Smooth muscle cell (in vitro differentiated cells): ENCODE results near the gene PLEKHD1. TPM values are rescaled to one million over a fixed set of nuclear protein-coding genes. Genes with fewer than 3 reads are reported as not detected.

Experiments used
- DNase-seq: peaks from one replicate; lab custom pipeline; 2025; ENCODE audit not compliant: unreplicated experiment; lab: John Stamatoyannopoulos, UW
- H2AFZ ChIP-seq: fragments of 200-600 bp; sonication (generic); 2 replicates; pipeline ENCODE4 v1.6.0; 2016; ENCODE audit warnings: antibody characterized with exemption, low read depth, mild to moderate bottlenecking
- H3F3A ChIP-seq: fragments of 200-600 bp; sonication (generic); 2 replicates; pipeline ENCODE4 v1.6.0; 2017; ENCODE audit warnings: antibody characterized with exemption, low read depth
- H3K27ac ChIP-seq: fragments of 200-600 bp; sonication (generic); 2 replicates; pipeline ENCODE4 v1.5.1; 2016; ENCODE audit warnings: low read depth, mild to moderate bottlenecking
- H3K27me3 ChIP-seq: fragments of 200-600 bp; sonication (generic); 2 replicates; pipeline ENCODE4 v1.6.1; 2016; ENCODE audit warnings: low read depth, mild to moderate bottlenecking
- H3K36me3 ChIP-seq: fragments of 200-600 bp; sonication (generic); 2 replicates; pipeline ENCODE4 v1.5.1; 2016; ENCODE audit warnings: low read depth
- H3K4me1 ChIP-seq: fragments of 200-600 bp; sonication (generic); 2 replicates; pipeline ENCODE4 v1.5.1; 2016; ENCODE audit warnings: low read depth
- H3K4me2 ChIP-seq: fragments of 200-600 bp; sonication (generic); 2 replicates; pipeline ENCODE4 v1.6.0; 2016; ENCODE audit warnings: mild to moderate bottlenecking
- H3K4me3 ChIP-seq: fragments of 200-600 bp; sonication (generic); 2 replicates; pipeline ENCODE4 v1.5.1; 2016; ENCODE audit warnings: mild to moderate bottlenecking
- H3K79me2 ChIP-seq: fragments of 200-600 bp; sonication (generic); 2 replicates; pipeline ENCODE4 v1.6.0; 2016; ENCODE audit warnings: low read depth, mild to moderate bottlenecking
- H3K9ac ChIP-seq: fragments of 200-600 bp; sonication (generic); 2 replicates; pipeline ENCODE4 v1.6.0; 2016; ENCODE audit warnings: low read depth
- H3K9me3 ChIP-seq: fragments of 200-600 bp; sonication (generic); replicated peaks from 2 replicates; pipeline ENCODE4 v1.5.1; 2016; ENCODE audit warnings: low read depth
- H4K20me1 ChIP-seq: fragments of 200-600 bp; sonication (generic); 2 replicates; pipeline ENCODE4 v1.6.0; 2016; ENCODE audit warnings: low read depth
- CTCF ChIP-seq: fragments of 200-600 bp; sonication (generic); IDR thresholded peaks from 2 replicates; pipeline ENCODE4 v1.5.1; 2017; ENCODE audit warnings: borderline replicate concordance, mild to moderate bottlenecking, antibody characterized with exemption; ENCODE audit not compliant: insufficient read depth, poor library complexity, severe bottlenecking
- WGBS: methylation state at CpG from one replicate; pipeline ENCODE4 v1.1.7; 2016; ENCODE audit warnings: low lambda C conversion rate; 5-methylcytosine and 5-hydroxymethylcytosine counted together
- polyA plus RNA-seq: library from polyadenylated mRNA; unstranded; fragments of >200 nt; fragmentation: Nextera tagmentation; extraction: Ambion mirVana; gene quantifications from 2 replicates; pipeline ENCODE4 v1.2.1, GENCODE V29; 2016
- total RNA-seq: library from RNA; depleted of rRNA; stranded (reverse); fragments of >200 nt; gene quantifications from 2 replicates; pipeline ENCODE4 v1.2.3, GENCODE V29; 2014

The PLEKHD1 gene
- total and polyA plus RNA-seq, 2 experiments from 2014 or later = 0.03 TPM; not detected in 1

- Histone ChIP-seq H3K79me2 (no peaks in the 10 kb centered on the region), H3K4me1 (no peaks in the 10 kb centered on the region), H3K27ac (no peak overlapping the region), H3K36me3 (no peaks in the 10 kb centered on the region), H4K20me1 (no peaks in the 10 kb centered on the region), H3K9ac (no peak overlapping the region), H2AFZ (no peak overlapping the region), H3K27me3 (peaks cover 66% of the 10 kb centered on the region), H3K4me2 (peak overlapping the region; percentile 88), H3K9me3 (no peaks in the 10 kb centered on the region), H3F3A (no peaks in the 10 kb centered on the region), H3K4me3 (peak overlapping the region; percentile 52)
- TF ChIP-seq CTCF = no peak
- 46% methylated on average over 5 of the region's 5 CpGs for WGBS
- DNase-seq = no peak
Measured at GRCh38 chr14:69574954-69575295, 90.4 kb downstream of the PLEKHD1 start.

DNA sequence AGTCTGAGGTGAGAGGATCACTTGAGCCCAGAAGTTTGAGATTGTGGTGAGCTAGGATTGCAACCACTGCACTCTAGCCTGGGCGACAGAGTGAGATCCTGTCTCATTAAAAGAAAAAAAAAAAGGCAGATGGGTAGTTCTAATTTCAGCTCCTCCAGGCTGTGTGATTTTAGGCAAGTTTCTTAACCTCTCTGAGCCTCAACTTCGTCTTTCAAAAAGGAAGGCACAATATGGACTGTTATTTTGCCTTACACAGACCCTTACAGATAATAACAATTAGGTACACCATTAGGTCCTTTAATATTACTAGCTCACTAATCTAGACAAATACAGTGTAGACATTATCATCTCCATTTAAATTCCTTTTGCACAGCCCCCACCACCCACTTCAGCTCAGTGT is 94.9 kb downstream of the PLEKHD1 start:
- Histone ChIP-seq H3F3A (no peaks in the 10 kb centered on the region), H3K4me3 (no peak overlapping the region), H3K9ac (no peak overlapping the region), H3K4me1 (no peaks in the 10 kb centered on the region), H3K9me3 (no peaks in the 10 kb centered on the region), H3K36me3 (no peaks in the 10 kb centered on the region), H3K4me2 (no peak overlapping the region), H4K20me1 (no peaks in the 10 kb centered on the region), H3K27me3 (peaks cover 23% of the 10 kb centered on the region), H2AFZ (no peak overlapping the region), H3K27ac (peak overlapping the region; percentile 32), H3K79me2 (no peaks in the 10 kb centered on the region)
- 92% methylated on average over 2 of the region's 2 CpGs for WGBS
- no peak for DNase-seq
- no peak for TF ChIP-seq CTCF

GRCh38 chr14:69580009-69580577 is 95.6 kb downstream of the PLEKHD1 start:
- Histone ChIP-seq H3F3A (no peaks in the 10 kb centered on the region), H4K20me1 (no peaks in the 10 kb centered on the region), H3K27me3 (peaks cover 16% of the 10 kb centered on the region), H3K79me2 (no peaks in the 10 kb centered on the region), H2AFZ (no peak overlapping the region), H3K27ac (peak overlapping the region; percentile 32), H3K9ac (no peak overlapping the region), H3K4me2 (no peak overlapping the region), H3K4me1 (no peaks in the 10 kb centered on the region), H3K9me3 (no peaks in the 10 kb centered on the region), H3K4me3 (no peak overlapping the region), H3K36me3 (no peaks in the 10 kb centered on the region)
- peak; percentile 10 for DNase-seq
- peak; percentile 40 for TF ChIP-seq CTCF
- WGBS = 20% methylated on average over 7 of the region's 7 CpGs

Other genes starting within 250 kb of the PLEKHD1 start
- 0.04 and 4.7 TPM in 2 replicates for gene GALNT16, start 224.6 kb upstream of the PLEKHD1 start, total RNA-seq
- gene GALNT16, start 224.6 kb upstream of the PLEKHD1 start, polyA plus RNA-seq = 0.54 and 0.58 TPM in 2 replicates
- 109 and 118 TPM in 2 replicates for gene ERH, start 86.4 kb upstream of the PLEKHD1 start, total RNA-seq
- 184 and 208 TPM in 2 replicates for gene ERH, start 86.4 kb upstream of the PLEKHD1 start, polyA plus RNA-seq
- 106 and 110 TPM in 2 replicates for gene SLC39A9, start 86.0 kb upstream of the PLEKHD1 start, total RNA-seq
- 39.9 and 42.8 TPM in 2 replicates for gene SLC39A9, start 86.0 kb upstream of the PLEKHD1 start, polyA plus RNA-seq
- not detected in 2 replicates for gene CCDC177, start 90.1 kb downstream of the PLEKHD1 start, total RNA-seq
- gene CCDC177, start 90.1 kb downstream of the PLEKHD1 start, polyA plus RNA-seq = not detected in 2 replicates
- gene SUSD6, start 126.9 kb downstream of the PLEKHD1 start, total RNA-seq = 20.3 and 25.9 TPM in 2 replicates
- 14.4 and 15.8 TPM in 2 replicates for gene SUSD6, start 126.9 kb downstream of the PLEKHD1 start, polyA plus RNA-seq